Measurements from ENCODE around the gene PCDHGA2. TPM values are rescaled to one million over a fixed set of nuclear protein-coding genes. Genes with fewer than 3 reads are reported as not detected.

PCDHGA2 gene
- total and polyA plus RNA-seq, 9 of the 15 experiments (the other 6 are each of a cell fraction or from before 2014, with no cell fraction given), result 0.07 to 0.27 (median 0.15) TPM; not detected in 2

- TF ChIP-seq NBN (IDR thresholded peaks at IDR 0.05; ENCODE audit: low read depth) (0 out of 2 replicates have a peak, but pooled peaks have one; percentile 51), ZNF282 (CRISPR knock-in tag; IDR thresholded peaks at IDR 0.05) (no peak), ZNF79 (CRISPR knock-in tag; IDR thresholded peaks at IDR 0.05; ENCODE audit: low read depth) (peak; percentile 56; the same call in 1 of the 2 replicates), KDM2B (CRISPR knock-in tag; IDR thresholded peaks at IDR 0.05) (no peak), TEAD1 (CRISPR knock-in tag; IDR thresholded peaks at IDR 0.05) (peak; percentile 51 to 52; a peak in 1 of 4 replicates), ZNF696 (CRISPR knock-in tag; conservative IDR thresholded peaks at IDR 0.05) (no peak), KLF6 (CRISPR knock-in tag; IDR thresholded peaks at IDR 0.05; ENCODE audit: borderline replicate concordance) (no peak), CBFA2T2 (conservative IDR thresholded peaks at IDR 0.05) (no peak), ZNF311 (CRISPR knock-in tag; IDR thresholded peaks at IDR 0.05) (no peak), ZFP30 (CRISPR knock-in tag; IDR thresholded peaks at IDR 0.05; ENCODE audit: borderline replicate concordance) (no peak), MXI1 (IDR thresholded peaks at IDR 0.05; ENCODE audit: low read depth, low read length) (no peak), ZNF316 (IDR thresholded peaks at IDR 0.05) (peak; percentile 56), MAFF (IDR thresholded peaks at IDR 0.05; ENCODE audit: low read length) (no peak)
- TF ChIP-seq, protein P1, sequence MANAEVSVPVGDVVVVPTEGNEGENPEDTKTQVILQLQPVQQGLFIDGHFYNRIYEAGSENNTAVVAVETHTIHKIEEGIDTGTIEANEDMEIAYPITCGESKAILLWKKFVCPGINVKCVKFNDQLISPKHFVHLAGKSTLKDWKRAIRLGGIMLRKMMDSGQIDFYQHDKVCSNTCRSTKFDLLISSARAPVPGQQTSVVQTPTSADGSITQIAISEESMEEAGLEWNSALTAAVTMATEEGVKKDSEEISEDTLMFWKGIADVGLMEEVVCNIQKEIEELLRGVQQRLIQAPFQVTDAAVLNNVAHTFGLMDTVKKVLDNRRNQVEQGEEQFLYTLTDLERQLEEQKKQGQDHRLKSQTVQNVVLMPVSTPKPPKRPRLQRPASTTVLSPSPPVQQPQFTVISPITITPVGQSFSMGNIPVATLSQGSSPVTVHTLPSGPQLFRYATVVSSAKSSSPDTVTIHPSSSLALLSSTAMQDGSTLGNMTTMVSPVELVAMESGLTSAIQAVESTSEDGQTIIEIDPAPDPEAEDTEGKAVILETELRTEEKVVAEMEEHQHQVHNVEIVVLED (CRISPR knock-in tag; IDR thresholded peaks at IDR 0.05), result peak; percentile 87
- TF ChIP-seq, protein P2, sequence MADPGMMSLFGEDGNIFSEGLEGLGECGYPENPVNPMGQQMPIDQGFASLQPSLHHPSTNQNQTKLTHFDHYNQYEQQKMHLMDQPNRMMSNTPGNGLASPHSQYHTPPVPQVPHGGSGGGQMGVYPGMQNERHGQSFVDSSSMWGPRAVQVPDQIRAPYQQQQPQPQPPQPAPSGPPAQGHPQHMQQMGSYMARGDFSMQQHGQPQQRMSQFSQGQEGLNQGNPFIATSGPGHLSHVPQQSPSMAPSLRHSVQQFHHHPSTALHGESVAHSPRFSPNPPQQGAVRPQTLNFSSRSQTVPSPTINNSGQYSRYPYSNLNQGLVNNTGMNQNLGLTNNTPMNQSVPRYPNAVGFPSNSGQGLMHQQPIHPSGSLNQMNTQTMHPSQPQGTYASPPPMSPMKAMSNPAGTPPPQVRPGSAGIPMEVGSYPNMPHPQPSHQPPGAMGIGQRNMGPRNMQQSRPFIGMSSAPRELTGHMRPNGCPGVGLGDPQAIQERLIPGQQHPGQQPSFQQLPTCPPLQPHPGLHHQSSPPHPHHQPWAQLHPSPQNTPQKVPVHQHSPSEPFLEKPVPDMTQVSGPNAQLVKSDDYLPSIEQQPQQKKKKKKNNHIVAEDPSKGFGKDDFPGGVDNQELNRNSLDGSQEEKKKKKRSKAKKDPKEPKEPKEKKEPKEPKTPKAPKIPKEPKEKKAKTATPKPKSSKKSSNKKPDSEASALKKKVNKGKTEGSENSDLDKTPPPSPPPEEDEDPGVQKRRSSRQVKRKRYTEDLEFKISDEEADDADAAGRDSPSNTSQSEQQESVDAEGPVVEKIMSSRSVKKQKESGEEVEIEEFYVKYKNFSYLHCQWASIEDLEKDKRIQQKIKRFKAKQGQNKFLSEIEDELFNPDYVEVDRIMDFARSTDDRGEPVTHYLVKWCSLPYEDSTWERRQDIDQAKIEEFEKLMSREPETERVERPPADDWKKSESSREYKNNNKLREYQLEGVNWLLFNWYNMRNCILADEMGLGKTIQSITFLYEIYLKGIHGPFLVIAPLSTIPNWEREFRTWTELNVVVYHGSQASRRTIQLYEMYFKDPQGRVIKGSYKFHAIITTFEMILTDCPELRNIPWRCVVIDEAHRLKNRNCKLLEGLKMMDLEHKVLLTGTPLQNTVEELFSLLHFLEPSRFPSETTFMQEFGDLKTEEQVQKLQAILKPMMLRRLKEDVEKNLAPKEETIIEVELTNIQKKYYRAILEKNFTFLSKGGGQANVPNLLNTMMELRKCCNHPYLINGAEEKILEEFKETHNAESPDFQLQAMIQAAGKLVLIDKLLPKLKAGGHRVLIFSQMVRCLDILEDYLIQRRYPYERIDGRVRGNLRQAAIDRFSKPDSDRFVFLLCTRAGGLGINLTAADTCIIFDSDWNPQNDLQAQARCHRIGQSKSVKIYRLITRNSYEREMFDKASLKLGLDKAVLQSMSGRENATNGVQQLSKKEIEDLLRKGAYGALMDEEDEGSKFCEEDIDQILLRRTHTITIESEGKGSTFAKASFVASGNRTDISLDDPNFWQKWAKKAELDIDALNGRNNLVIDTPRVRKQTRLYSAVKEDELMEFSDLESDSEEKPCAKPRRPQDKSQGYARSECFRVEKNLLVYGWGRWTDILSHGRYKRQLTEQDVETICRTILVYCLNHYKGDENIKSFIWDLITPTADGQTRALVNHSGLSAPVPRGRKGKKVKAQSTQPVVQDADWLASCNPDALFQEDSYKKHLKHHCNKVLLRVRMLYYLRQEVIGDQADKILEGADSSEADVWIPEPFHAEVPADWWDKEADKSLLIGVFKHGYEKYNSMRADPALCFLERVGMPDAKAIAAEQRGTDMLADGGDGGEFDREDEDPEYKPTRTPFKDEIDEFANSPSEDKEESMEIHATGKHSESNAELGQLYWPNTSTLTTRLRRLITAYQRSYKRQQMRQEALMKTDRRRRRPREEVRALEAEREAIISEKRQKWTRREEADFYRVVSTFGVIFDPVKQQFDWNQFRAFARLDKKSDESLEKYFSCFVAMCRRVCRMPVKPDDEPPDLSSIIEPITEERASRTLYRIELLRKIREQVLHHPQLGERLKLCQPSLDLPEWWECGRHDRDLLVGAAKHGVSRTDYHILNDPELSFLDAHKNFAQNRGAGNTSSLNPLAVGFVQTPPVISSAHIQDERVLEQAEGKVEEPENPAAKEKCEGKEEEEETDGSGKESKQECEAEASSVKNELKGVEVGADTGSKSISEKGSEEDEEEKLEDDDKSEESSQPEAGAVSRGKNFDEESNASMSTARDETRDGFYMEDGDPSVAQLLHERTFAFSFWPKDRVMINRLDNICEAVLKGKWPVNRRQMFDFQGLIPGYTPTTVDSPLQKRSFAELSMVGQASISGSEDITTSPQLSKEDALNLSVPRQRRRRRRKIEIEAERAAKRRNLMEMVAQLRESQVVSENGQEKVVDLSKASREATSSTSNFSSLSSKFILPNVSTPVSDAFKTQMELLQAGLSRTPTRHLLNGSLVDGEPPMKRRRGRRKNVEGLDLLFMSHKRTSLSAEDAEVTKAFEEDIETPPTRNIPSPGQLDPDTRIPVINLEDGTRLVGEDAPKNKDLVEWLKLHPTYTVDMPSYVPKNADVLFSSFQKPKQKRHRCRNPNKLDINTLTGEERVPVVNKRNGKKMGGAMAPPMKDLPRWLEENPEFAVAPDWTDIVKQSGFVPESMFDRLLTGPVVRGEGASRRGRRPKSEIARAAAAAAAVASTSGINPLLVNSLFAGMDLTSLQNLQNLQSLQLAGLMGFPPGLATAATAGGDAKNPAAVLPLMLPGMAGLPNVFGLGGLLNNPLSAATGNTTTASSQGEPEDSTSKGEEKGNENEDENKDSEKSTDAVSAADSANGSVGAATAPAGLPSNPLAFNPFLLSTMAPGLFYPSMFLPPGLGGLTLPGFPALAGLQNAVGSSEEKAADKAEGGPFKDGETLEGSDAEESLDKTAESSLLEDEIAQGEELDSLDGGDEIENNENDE (IDR thresholded peaks at IDR 0.05; ENCODE audit: low read depth, low read length), result no peak
Observed at GRCh38 chr5:141320225-141321169, 18.1 kb upstream of the PCDHGA2 start, which contains the start of gene TAF7 (continued).
